HG03558 (cell line): ENCODE measurements around the gene MSRB3.
"Not testable (repeated sequence)": the region's sequence is repeated elsewhere in the genome, so short reads cannot be mapped to it uniquely, and the experiment has no call there.

Experiments used
- ATAC-seq: cut with Tn5 transposase; IDR thresholded peaks from one replicate; pipeline ENCODE4 v1.9.1; 2021; ENCODE audit warnings: moderate number of reproducible peaks; ENCODE audit not compliant: unreplicated experiment; ENCODE audit errors: extremely low read depth

MSRB3 gene

DNA sequence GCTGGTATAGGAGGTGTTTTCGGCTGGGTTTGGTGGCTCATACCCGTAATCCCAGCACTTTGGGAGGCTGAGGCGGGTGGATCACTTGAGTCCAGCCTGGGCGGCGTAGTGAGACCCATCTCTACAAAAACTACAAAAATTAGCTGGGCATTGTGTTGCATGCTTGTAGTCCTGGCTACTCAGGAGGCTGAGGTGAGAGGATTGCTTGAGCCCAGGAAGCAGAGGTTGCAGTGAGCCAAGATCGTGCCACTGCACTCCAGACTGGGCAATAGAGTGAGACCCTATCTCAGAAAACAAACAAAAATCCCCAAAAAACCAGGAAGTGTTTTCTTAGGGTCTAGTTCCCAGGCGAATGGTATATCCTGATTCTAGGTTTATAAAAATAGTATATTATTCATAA is 7.0 kb downstream of the MSRB3 start:
- ATAC-seq: not testable (repeated sequence)

DNA sequence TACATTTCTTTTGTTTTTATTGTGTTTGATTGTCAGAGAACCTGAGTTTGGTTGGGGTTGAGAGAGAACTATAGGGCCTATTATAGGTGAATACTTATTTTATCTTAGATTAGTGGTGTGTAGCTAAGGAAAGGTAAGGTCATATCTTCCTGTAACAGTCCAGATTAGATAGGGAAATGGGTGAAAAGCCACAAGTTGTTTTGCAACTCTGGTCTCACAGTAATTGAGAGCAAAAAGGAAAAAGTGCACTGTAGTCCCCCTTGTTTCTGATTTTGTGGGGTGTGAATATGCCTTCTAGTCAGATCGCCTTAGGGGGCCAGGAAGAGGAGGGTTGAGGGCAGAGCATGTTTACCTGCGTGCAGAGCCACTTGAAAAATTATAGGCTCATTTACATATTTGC is 8.9 kb downstream of the MSRB3 start:
- no peak for ATAC-seq

DNA sequence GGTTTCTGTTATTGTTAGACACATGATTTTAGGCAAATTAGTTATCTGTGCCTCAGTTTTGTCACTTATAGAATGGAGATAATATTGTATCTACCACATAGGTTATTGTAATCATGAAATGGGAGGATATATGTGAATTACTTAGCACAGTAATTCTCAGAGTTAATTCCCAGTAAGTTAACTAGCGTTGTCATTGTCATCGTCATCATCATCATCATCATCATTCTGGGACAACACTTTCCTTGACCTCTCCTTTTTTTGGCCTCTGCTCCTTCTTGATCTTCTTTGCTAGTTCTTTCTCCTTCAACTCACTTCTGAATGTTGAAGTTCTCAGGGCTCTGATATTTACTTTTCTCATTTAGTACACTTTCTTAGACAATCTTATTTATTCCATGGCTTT is 13.8 kb downstream of the MSRB3 start:
- no peak for ATAC-seq

DNA sequence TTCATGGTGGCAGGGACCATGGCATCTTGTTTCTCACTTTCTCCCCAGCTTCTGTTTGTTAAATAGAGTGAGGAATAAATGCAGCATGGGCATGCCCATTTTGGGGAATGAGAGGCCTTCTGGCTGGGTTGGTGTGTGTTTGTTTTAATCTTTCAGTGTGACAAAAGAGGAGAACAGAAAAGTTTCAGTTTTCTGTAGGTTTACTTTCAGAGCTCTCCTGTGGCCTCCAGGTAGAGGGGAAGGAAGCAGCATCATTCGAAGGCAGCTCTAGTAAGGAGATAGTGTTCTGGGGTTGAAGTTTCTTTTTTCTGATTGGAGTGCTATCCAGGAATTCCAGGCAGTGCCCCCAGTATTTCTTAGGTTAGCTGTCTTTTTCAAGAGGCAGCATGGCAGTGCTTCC is 15.3 kb downstream of the MSRB3 start:
- ATAC-seq: no peak

DNA sequence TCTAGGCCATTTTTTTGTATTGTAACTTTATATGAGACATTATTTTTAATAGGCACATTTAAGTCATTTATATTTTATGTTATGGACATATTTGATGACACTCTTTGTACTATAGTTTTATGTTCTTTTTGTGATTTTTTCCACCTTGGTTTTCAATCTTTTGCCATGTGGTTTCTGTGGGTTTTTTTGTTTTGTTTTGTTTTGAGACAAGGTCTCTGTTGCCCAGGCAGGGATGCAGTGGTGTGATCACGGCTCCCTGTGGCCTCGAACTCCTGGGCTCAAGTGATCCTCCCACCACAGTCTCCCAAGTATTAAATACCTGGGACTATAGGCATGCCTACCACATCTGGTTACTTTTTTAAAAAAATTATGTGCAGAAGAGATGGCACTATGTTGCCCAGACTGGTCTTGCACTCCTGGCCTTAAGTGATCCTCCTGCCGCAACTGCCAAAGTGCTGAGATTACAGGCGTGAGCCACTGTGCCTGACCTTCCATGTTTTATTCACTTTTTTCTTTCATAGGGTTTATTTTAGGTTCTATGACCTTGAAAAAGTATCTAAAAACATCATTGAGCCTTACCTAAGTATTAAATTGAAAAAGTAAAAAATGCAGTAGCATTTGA is 16.3 kb downstream of the MSRB3 start:
- no peak for ATAC-seq

DNA sequence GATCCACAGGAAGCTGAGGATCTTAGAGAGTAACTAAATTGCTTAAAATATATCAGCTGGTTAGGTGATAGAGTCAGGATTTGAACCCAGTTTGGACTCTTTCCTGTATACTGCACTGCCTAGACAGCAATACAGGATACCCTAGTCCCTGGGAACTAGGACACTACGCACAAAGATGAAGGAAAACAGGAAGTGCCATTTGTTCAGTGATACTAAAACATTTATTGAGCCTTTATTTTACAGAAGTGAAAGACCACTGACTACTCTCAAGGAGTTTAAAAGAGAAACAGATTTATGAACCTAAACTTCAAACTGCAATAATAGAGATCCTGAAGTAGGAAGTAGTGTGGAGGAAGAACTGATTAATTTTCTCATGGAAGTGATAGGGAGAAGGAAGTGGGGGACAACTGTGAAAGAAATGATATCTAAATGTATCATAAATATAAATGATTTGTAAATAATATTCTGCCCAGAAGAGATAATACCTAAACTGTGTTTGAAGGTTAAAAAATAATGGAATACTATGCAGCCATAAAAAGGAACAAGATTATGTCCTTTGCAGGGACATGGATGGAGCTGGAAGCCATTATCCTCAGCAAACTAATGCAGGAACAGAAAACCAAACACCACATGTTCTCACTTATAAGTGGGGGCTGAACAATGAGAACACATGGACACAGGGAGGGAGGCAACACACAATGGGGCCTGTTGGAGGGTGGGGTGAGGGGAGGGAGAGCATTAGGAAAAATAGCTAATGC is 18.2 kb downstream of the MSRB3 start:
- no peak for ATAC-seq

DNA sequence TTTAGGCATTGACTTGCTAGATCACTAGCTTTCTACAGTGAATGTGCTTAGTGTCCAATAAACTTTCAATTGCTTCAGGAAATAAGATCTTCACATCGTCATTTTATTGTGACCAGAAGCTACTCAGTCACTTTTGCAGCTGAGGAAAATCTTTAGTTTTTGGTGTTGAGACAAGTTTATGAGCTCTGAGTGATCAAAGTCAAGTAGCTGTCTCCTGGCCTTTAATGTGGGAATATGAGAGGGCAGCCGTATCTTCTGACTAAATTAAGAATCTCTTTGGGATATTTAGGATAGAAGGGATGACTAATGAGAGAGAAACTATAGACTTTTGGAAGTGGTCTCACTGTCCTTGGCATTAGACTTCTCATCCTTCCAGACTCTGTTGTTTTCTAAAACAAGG is 21.6 kb downstream of the MSRB3 start:
- ATAC-seq: no peak

DNA sequence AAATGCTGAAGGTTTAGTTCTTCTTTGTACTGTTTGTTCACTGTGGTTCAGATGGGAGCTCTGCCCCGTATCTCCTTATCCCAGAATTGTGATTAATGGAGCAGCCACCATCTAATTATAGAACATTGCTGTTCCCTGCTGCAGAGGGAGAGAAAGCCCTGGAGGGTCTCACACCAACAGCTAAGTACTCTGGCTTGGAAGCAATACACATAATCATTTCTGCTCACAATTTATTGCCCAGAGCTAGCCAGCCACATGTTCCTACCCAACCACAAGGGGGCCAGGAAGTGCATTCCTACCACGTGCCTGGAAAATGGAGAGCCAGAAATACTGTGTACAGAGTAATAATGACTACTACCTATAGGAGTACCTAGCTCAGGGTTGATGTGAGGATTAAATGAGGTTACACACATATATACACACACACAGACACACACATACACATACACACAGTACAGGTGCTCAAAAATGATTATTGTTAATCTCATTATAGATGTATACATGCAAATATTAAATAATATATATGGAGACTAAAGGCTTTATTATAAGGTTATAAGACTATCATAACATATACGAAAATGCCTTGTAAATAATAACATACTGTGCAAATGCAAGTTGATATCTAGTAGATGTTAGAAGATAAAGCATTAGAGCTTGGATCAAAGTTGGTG is 22.3 kb downstream of the MSRB3 start:
- no peak for ATAC-seq

DNA sequence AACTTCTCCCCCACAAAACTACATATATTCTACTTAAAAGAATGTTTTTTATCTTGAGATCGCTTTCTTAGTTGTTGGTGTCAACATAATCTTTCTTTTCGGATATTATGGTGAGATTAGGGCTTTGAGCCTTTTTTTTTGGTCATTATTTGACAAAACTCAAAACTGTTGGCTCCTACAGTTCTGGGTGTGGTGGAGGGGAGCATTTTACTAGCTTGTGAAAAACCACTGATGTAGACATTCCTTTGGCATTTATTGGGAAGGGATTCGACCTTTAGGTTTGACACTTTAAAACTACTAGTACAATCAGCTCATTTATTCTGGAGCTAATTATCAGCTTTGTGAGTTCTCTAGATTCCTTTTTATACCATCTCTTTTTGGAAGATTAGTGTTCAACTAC is 24.4 kb downstream of the MSRB3 start:
- ATAC-seq: no peak

DNA sequence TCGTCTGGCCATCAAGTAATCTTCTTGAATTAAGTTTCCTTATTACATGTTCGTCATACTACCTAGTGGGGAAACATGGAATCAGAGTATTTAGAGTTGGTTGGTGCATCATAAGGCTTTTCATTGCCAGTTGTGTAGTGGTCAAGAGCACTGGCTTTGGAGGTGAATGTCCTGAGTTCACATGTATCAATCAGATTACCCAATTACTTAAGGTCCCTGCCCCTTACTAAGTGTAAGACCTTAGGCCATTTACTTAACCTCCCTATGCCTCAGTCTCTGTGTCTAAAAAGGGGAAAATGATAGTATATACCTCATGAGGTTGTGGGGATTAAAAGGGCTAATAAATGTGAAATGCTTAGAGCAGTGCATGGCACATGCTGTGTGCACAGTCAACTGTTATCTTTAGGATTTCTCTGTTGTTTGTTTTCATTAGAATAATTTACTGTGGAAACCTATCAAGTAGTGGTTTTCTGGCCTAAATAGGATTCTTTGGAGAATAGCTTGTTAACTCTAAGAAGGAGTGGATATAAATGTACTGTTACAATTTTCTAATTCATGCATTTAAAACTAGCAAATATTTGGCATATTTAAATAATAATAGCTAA is 27.0 kb downstream of the MSRB3 start:
- ATAC-seq: no peak

DNA sequence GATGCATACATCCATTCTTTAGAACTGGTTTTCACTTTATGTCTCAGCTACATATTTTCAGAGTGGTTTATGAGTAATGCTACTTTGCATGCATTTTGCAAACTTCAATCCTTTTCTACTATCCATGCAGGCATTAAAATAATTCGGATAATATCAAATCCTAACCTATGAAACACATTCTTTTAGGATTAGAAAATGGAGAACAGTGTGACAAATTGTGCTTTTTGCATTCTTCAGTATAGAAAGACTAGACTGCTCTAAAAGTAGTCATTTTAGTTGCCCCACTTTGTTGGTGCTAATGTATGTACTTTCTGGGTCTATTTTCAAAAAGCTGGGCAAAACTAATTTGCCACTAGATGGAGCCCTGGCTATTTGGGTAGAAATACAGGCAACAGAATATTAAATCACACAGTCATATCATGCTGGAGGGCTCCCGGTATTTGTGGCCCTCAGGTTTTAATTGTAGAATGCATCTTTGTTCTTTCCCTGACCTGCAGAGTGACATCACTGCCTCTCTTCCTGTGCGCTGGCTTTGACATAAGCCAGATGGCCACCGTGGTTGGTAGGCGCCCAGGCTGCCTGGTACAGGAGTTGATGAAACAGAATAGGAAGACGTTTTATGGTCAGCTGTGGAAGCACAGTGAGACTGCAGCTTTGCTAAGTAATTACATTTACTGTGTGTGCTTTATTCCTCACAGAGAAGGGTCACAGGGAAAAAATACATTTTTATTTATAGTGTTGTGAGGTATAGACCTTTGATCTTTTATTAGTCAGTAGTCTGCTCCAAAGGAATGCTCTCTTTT is 28.1 kb downstream of the MSRB3 start:
- no peak for ATAC-seq

DNA sequence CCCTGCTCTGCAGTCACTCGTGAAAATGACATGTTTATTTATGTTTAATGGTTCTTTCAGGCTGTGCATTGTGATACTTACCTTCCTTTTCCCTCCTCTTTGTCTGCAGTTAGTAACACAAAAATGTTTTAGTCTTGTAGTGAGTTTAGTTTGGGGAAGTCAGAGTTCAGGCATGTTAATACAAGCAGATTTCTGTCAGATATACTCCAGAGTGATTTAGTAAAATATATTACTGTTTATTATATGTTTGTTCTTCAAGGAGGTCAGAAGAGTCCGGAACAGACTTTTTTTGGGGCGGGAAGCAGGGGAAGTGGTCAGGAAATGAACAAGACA is 28.7 kb downstream of the MSRB3 start:
- no peak for ATAC-seq

DNA sequence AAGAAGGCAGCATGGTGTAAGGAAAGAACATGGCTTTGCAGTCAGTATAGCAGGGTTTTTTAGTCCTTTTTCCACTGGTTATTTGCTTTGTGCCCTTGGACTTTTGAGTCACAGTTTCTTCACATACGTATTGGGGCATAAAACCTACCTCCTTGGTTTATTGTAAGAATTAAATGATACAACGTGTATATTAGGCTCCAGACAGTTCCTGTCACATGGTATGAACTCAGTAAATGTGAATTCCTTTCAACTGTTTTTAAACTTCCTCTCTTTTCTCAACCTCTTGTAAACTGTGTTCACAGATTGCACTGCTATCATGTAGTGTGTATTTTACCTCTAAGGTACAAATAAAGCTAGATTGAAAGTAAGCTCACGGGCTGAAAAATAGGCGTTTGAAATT is 29.5 kb downstream of the MSRB3 start:
- ATAC-seq: no peak

DNA sequence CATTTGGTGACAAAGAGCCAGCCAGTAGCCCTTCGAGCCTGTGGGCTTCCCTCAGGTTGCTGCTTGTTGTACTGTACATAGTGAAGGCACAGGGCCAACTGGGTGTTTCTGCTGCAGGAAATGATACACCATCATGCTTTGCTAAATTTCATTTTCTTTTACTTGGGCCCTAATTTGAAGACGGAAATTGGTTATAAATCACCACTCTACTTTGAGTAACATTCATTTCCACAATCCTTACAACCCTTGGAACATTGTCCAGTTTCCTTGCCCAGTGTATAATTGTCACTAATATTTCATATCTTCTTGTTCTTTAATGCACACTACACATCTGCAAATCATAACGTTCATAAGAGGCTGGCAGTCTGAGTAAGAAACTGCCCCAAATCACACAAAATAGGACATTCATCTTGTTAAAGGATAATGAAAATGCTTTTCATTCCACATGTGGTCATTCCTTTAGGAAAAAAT is 30.2 kb downstream of the MSRB3 start:
- ATAC-seq: no peak

DNA sequence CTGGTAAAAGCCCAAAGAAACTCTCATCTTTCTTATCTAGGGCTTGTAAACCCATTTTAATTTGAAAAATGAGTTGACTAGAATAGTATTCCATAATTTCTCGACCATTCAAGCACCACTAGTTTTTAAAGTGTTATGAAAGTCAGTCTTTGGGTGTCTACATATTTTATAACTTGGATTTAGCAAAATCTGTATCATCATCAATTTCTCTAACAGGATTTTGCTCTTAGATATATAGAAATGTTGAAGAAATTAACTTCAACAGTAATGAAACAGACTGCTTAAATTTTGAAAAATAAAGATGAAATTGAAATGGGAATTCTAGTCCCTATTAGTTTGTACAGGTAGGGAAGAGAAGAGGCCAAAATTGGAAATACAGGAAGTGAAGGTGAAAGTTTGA is 32.8 kb downstream of the MSRB3 start:
- no peak for ATAC-seq

DNA sequence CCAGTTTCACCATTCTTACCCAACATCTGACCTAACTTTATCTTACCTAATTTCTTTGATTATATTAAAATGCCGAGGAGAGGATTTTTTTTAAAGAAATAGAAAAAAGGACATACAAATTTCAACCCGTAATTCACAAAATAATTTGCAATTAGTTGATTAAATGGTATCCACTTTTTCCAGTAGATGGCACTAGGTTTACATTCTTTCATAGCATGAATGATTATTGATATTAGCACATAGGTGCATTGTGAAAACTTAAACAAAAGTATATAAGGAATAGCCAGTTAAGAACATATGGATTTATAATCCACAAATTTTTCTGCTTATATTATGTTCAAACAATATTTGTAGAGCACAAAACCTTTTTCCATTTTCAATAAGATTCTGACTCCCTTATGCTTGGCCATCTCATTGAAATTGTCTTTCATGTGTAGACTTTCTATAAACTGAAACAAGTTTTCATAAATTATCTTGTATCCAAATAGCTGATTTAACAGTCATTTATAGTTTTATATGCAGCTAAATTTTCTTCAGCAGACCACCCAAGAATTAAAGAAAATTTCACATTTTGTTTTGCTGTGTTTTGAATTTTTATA is 35.3 kb downstream of the MSRB3 start:
- no peak for ATAC-seq

DNA sequence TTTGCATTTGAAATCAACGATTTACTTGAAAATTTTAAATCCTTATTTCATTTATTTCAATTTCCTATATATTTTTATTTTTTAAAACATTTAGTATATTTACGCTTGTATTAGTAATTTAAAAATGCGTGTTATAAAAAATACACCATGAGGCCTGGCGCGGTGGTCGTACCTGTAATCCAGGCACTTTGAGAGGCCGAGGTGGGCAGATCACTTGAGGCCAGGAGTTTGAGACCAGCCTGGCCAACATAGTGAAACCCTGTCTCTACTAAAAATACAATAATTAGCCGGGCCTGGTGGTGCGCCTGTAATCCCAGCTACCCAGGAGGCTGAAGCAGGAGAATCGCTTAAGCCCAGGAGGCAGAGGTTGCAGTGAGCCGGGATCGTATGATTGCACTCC is 36.8 kb downstream of the MSRB3 start:
- not testable (repeated sequence) for ATAC-seq

DNA sequence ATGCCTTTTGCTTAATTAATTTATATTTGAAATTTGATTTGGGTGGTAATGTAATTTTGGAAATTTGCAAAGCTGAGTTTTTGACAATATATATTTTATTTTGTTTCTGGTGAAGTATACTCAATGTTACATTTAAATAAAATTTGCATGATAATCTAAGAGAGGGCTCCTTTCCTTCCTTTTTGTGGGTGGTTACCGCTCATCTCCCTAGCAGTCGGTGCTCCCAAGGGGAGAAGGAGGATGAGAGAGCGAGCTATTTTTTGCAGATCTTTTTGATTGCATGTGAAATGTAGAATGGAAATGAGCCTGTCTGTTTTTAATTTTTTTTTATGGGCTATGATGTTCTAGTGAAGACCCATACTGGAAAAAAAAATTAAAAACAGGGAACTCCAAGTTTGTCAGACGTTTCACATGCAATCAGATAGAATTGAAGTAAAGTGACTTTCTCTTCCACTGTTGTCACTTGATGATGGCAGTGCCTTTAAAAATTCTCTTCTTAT is 39.8 kb downstream of the MSRB3 start:
- ATAC-seq: no peak

DNA sequence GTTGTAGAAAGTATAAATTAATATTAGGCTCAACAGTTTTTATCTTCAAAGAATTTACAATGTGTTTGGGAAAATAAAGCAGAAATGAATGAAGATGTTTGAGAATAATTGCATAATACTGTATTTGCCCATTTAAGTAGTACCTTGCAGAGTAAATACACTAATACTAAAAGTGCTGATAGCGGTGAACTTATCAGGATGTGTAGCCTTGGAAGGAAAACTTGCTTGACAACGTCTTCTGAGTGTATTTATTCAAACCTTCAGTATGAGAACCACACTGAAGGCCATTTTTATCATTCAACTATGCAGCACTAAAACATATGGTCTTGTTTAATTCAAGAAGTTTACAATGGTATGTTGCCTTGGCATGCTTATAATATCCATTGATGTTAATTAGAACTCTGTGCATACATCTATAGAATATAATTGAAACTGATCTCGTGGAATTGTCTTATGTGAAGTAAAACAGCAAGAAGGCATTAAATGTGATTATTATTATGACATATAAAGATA is 41.3 kb downstream of the MSRB3 start:
- ATAC-seq: no peak

DNA sequence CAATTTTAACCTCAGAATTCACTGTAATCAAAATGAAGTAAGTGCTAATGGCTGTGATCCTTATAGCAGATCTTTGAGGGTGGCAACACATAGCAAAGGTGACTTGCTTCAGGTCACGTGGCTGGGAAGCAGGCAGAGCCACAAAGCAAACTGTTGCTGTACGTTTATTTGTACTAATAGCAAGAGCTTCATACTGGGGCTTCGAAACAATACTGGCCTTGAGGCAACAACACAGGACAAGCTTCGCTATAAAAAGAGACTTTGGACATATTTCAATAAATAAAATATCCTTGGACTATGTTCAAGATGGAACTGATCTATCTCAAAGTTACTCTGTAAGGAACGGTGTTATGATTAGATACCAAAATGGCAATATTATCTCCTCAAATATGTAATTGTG is 44.6 kb downstream of the MSRB3 start:
- ATAC-seq: no peak
